Iris pigment epithelial cell (primary cell): ENCODE data around the gene APOE.

Experiments
- DNase-seq: peaks from one replicate; pipeline ENCODE4 v3.0.0-alpha.2; 2011; ENCODE audit warnings: low read depth

Gene APOE

GRCh38 chr19:44954278-44954648 is 48.7 kb downstream of the APOE start:
- no peak for DNase-seq

- DNase-seq: peak; percentile 97
Observed at GRCh38 chr19:44954649-44955504, 49.3 kb downstream of the APOE start, which contains the start of gene CLPTM1. TSS of gene CLPTM1 (plus strand) at chr19:44955380. CDS start at chr19:44955396, 16 bp downstream.

GRCh38 chr19:44955505-44956439 is 50.2 kb downstream of the APOE start:
- no peak for DNase-seq

- no peak for DNase-seq
Observed at GRCh38 chr19:44957526-44957925, 51.9 kb downstream of the APOE start.

- no peak for DNase-seq
Observed at GRCh38 chr19:44958090-44958489, 52.5 kb downstream of the APOE start.
